IgD-negative memory B cell (primary cell): ENCODE measurements around the gene NDST3. TPM values are rescaled to one million over a fixed set of nuclear protein-coding genes. Genes with fewer than 3 reads are reported as not detected.

Experiments used
- H3K27ac Mint-ChIP-seq, 3 donors: one replicate each; pipeline ENCODE4 v1.8.0; 2020 to 2022; ENCODE audit warnings: mild to moderate bottlenecking in 3 of 3, mixed read lengths in 3 of 3, moderate library complexity in 1 of 3
- H3K27me3 Mint-ChIP-seq: one replicate; pipeline ENCODE4 v1.8.0; 2021; ENCODE audit warnings: mixed read lengths
- H3K36me3 Mint-ChIP-seq: one replicate; pipeline ENCODE4 v1.8.0; 2020; ENCODE audit warnings: mild to moderate bottlenecking, mixed read lengths
- H3K4me1 Mint-ChIP-seq, 3 donors: one replicate each; pipeline ENCODE4 v1.8.0; 2020 to 2022; ENCODE audit warnings: mixed read lengths in 3 of 3, mild to moderate bottlenecking in 1 of 3
- H3K4me3 Mint-ChIP-seq, 4 donors: one replicate each; pipeline ENCODE4 v1.8.0; 2020 to 2022; ENCODE audit warnings: mild to moderate bottlenecking in 4 of 4, mixed read lengths in 4 of 4, moderate library complexity in 3 of 4
- H3K9me3 Mint-ChIP-seq, 3 donors: one replicate each; pipeline ENCODE4 v1.8.0; 2020 to 2021; ENCODE audit warnings: mixed read lengths in 3 of 3, mild to moderate bottlenecking in 1 of 3
- polyA plus RNA-seq: library from polyadenylated mRNA; unstranded; fragments of 300-500 nt; fragmentation: Illumina TruSeq; gene quantifications from one replicate; pipeline ENCODE4 v1.2.3, GENCODE V29; 2021

Gene NDST3
- not detected for polyA plus RNA-seq

GRCh38 chr4:118034053-118034785 is at the start of gene NDST3:
NDST3 (plus strand) TSS chr4:118034486; CDS start chr4:118053911, 19,425 bp downstream.
- H3K27me3 Mint-ChIP-seq = peaks cover 25% of the 10 kb centered on the region
- H3K4me1 Mint-ChIP-seq = peaks cover 0 to 4% (median 0%) of the 10 kb centered on the region in 3 donors
- peaks cover 0 to 2% (median 0%) of the 10 kb centered on the region in 3 donors for H3K9me3 Mint-ChIP-seq
- no peak within 1 kb of the TSS for H3K27ac Mint-ChIP-seq
- H3K4me3 Mint-ChIP-seq = no peak within 1 kb of the TSS
- H3K36me3 Mint-ChIP-seq = no peaks in the 10 kb centered on the region

- no peak overlapping the region for H3K27ac Mint-ChIP-seq
Measured at GRCh38 chr4:117986321-117986720, 48.0 kb upstream of the NDST3 start.

GRCh38 chr4:117987464-117987863 is 46.8 kb upstream of the NDST3 start:
- Mint-ChIP-seq H3K4me3 (no peak overlapping the region), H3K4me1 (no peaks in the 10 kb centered on the region), H3K36me3 (no peaks in the 10 kb centered on the region), H3K9me3 (peaks cover 0 to 7% (median 7%) of the 10 kb centered on the region in 3 donors), H3K27ac (no peak overlapping the region), H3K27me3 (no peaks in the 10 kb centered on the region)

More at GRCh38 chr4:117986321-117986720, 48.0 kb upstream of the NDST3 start:
- H3K27me3 Mint-ChIP-seq = no peaks in the 10 kb centered on the region
- H3K4me3 Mint-ChIP-seq = no peak overlapping the region
- H3K4me1 Mint-ChIP-seq = no peaks in the 10 kb centered on the region
- H3K36me3 Mint-ChIP-seq = no peaks in the 10 kb centered on the region
- peaks cover 0 to 7% (median 0%) of the 10 kb centered on the region in 3 donors for H3K9me3 Mint-ChIP-seq

DNA sequence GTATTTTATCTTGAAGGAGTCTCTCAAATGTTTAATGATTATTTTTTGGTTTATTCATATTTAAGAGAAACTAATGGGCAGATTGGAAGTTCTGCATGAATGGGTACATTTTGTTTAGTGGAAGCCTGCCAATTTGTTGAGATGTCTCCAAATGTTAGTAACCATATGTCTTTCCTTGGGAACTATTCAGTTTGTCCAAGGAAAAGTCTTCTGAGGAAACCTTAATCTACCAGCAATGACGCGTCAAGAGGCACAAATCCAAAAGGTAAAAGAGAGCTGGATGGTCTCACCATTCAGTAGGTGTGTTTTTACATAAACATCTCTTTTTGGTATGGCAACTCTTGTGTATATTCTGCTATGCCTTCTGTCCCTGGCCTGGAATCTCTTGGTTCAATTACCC is 37.4 kb upstream of the NDST3 start:
- Mint-ChIP-seq H3K36me3 (no peaks in the 10 kb centered on the region), H3K4me1 (no peaks in the 10 kb centered on the region), H3K27ac (no peak overlapping the region), H3K9me3 (peaks cover 0 to 3% (median 3%) of the 10 kb centered on the region in 3 donors), H3K27me3 (no peaks in the 10 kb centered on the region), H3K4me3 (no peak overlapping the region)

- Mint-ChIP-seq H3K27ac (no peak overlapping the region), H3K27me3 (no peaks in the 10 kb centered on the region), H3K4me3 (no peak overlapping the region), H3K4me1 (no peaks in the 10 kb centered on the region), H3K9me3 (no peaks in the 10 kb centered on the region), H3K36me3 (no peaks in the 10 kb centered on the region)
Measured at GRCh38 chr4:118004088-118004487, 30.2 kb upstream of the NDST3 start.

GRCh38 chr4:118005883-118006282 is 28.4 kb upstream of the NDST3 start:
- no peaks in the 10 kb centered on the region for H3K36me3 Mint-ChIP-seq
- no peaks in the 10 kb centered on the region for H3K4me1 Mint-ChIP-seq
- H3K27me3 Mint-ChIP-seq = no peaks in the 10 kb centered on the region
- no peak overlapping the region for H3K27ac Mint-ChIP-seq
- no peak overlapping the region for H3K4me3 Mint-ChIP-seq
- peaks cover 0 to 1% (median 0%) of the 10 kb centered on the region in 3 donors for H3K9me3 Mint-ChIP-seq

GRCh38 chr4:118012142-118012541 is 22.1 kb upstream of the NDST3 start:
- H3K27me3 Mint-ChIP-seq = no peaks in the 10 kb centered on the region
- no peaks in the 10 kb centered on the region for H3K36me3 Mint-ChIP-seq
- no peak overlapping the region for H3K27ac Mint-ChIP-seq
- H3K9me3 Mint-ChIP-seq = peaks cover 0 to 1% (median 0%) of the 10 kb centered on the region in 3 donors
- no peaks in the 10 kb centered on the region for H3K4me1 Mint-ChIP-seq
- no peak overlapping the region for H3K4me3 Mint-ChIP-seq

DNA sequence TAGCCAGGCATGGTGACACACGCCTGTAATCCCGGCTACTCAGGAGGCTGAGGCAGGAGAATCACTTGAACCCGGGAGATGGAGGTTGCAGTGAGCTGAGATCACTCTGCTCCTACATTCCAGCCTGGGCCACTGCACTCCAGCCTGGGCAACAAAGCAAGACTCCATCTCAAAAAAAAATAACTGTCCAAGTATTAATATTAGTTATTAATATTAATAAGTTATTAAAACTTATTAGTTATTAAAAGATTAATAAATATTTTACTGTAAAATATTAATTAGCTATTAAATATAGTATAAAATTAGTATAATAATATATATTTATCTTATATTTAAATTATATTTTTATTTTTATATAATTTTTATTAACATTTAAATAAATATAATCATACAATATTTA is 19.5 kb upstream of the NDST3 start:
- H3K36me3 Mint-ChIP-seq = no peaks in the 10 kb centered on the region
- H3K4me3 Mint-ChIP-seq = no peak overlapping the region
- H3K9me3 Mint-ChIP-seq = peaks cover 0 to 1% (median 0%) of the 10 kb centered on the region in 3 donors
- no peak overlapping the region for H3K27ac Mint-ChIP-seq
- H3K27me3 Mint-ChIP-seq = no peaks in the 10 kb centered on the region
- no peaks in the 10 kb centered on the region for H3K4me1 Mint-ChIP-seq

DNA sequence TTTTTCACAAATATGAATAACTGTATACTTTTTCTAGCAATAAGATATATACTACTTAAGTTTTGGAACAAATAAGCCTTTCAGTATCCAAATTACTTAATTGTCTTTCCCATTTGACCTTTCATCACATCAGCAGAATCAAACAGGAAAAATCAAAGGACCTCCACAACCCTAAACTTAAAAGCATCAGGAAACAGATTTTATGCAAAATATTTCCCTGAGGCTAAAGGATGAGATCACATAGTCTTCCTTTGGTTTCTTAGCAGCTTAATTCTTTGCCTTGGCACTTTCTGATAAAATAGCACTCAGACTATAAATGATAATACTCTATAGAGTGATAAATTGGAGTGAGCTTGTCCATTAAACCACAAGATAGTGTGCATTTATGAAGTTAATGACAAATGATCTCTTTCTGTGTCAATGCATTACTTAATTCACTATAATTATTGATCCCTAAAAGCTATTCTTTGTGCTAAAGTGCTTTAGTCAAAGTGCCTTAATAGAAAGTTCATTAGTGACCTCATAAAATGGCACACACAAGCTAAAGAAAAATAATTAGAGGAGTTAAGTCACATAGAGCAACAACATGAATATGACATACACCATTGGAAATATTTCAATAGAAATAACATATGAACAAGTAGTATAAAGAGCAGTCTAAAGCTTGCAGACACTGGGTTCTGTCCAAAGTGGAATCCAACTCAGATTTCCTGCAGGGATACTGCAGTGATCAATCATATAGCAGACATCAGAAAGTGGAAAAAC is 15.7 kb upstream of the NDST3 start:
- no peaks in the 10 kb centered on the region for H3K36me3 Mint-ChIP-seq
- H3K27me3 Mint-ChIP-seq = no peaks in the 10 kb centered on the region
- H3K27ac Mint-ChIP-seq = no peak overlapping the region
- no peak overlapping the region for H3K4me3 Mint-ChIP-seq
- H3K4me1 Mint-ChIP-seq = no peaks in the 10 kb centered on the region
- no peaks in the 10 kb centered on the region for H3K9me3 Mint-ChIP-seq

DNA sequence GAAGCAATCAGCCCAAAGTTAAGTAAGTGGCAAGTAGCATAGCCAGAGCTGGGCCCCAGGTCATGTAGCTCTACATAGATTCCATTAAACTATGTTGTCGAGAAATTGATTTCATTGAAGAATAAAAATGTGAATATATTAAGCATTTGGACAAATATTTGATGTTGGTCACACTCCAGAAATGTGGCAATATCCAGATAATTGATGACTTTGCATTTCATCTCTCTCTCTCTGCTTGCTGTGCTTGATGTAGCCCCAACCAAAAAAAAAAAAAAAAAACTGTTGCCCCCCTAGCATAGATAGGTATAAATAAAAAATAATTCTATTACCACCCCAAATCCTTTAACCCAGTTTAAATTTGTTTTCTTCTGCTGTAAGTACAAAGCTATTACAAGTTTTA is 7.5 kb upstream of the NDST3 start:
- no peaks in the 10 kb centered on the region for H3K9me3 Mint-ChIP-seq
- no peak overlapping the region for H3K4me3 Mint-ChIP-seq
- H3K27me3 Mint-ChIP-seq = peaks cover 5% of the 10 kb centered on the region
- no peaks in the 10 kb centered on the region for H3K4me1 Mint-ChIP-seq
- no peak overlapping the region for H3K27ac Mint-ChIP-seq
- H3K36me3 Mint-ChIP-seq = no peaks in the 10 kb centered on the region

DNA sequence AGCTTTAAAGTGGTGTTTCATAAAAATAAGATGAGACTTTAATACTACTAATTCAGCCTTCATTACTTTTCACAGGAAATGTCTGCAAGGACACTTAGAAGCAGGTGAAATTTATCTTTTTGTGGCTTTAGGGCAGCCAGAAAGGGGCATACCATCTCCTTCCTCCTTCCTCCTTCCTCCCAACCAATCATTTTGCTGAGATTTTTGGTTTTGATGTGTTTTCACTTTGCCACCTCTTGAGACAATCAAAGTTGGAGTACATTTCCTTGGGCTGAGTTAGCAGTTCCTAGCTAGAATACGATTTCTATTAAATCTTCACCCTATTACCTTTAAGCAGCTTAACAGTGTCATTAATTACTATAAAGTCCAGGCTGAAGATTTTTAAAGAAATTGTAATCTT is 5.1 kb upstream of the NDST3 start:
- Mint-ChIP-seq H3K27me3 (peaks cover 20% of the 10 kb centered on the region), H3K27ac (no peak overlapping the region), H3K36me3 (no peaks in the 10 kb centered on the region), H3K4me3 (no peak overlapping the region), H3K4me1 (peaks cover 0 to 4% (median 0%) of the 10 kb centered on the region in 3 donors), H3K9me3 (peaks cover 0 to 2% (median 0%) of the 10 kb centered on the region in 3 donors)

DNA sequence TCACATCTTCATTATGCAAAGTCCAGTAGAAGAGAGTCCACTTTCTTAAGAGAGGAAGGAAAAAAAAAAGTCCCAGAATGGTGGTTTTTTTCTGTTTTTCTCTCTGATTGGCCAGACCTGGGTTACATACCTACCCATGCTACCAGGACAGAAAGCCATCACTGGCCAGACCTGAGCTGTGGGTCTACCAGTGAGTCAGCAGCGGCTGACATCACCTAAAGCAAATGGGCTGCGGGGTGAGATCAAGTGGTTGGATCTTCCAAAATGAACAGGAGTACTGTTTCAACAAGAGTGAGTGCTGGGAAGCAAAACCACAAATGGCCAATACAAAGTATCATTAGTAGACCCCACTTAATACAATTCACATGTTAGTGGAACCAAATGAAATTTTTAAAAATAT is 1.6 kb upstream of the NDST3 start:
- no peaks in the 10 kb centered on the region for H3K36me3 Mint-ChIP-seq
- peaks cover 25% of the 10 kb centered on the region for H3K27me3 Mint-ChIP-seq
- peaks cover 0 to 2% (median 0%) of the 10 kb centered on the region in 3 donors for H3K9me3 Mint-ChIP-seq
- H3K4me1 Mint-ChIP-seq = peaks cover 0 to 4% (median 0%) of the 10 kb centered on the region in 3 donors
- H3K4me3 Mint-ChIP-seq = no peak overlapping the region
- H3K27ac Mint-ChIP-seq = no peak overlapping the region

- H3K4me3 Mint-ChIP-seq = no peak overlapping the region
- no peak overlapping the region for H3K27ac Mint-ChIP-seq
- H3K9me3 Mint-ChIP-seq = peaks cover 0 to 2% (median 0%) of the 10 kb centered on the region in 3 donors
- H3K27me3 Mint-ChIP-seq = peaks cover 25% of the 10 kb centered on the region
- peaks cover 0 to 4% (median 0%) of the 10 kb centered on the region in 3 donors for H3K4me1 Mint-ChIP-seq
- H3K36me3 Mint-ChIP-seq = no peaks in the 10 kb centered on the region
Measured at GRCh38 chr4:118033148-118034052, 886 bp upstream of the NDST3 start.

GRCh38 chr4:118035309-118035708 is 1.0 kb downstream of the NDST3 start:
- Mint-ChIP-seq H3K36me3 (no peaks in the 10 kb centered on the region), H3K9me3 (peaks cover 0 to 2% (median 0%) of the 10 kb centered on the region in 3 donors), H3K4me1 (peaks cover 0 to 4% (median 0%) of the 10 kb centered on the region in 3 donors), H3K27me3 (peaks cover 25% of the 10 kb centered on the region), H3K4me3 (no peak overlapping the region), H3K27ac (no peak overlapping the region)

GRCh38 chr4:118036336-118036735 is 2.0 kb downstream of the NDST3 start:
- Mint-ChIP-seq H3K36me3 (no peaks in the 10 kb centered on the region), H3K9me3 (peaks cover 0 to 2% (median 0%) of the 10 kb centered on the region in 3 donors), H3K4me3 (no peak overlapping the region), H3K27me3 (peaks cover 22% of the 10 kb centered on the region), H3K27ac (no peak overlapping the region), H3K4me1 (peaks cover 0 to 4% (median 0%) of the 10 kb centered on the region in 3 donors)
